Urinary bladder (tissue), 4 donors: ENCODE results near the gene OR5AN1. TPM values are rescaled to one million over a fixed set of nuclear protein-coding genes. Genes with fewer than 3 reads are reported as not detected.

Experiments
- DNase-seq: peaks from one replicate; pipeline ENCODE4 v3.0.0-alpha.2; 2015; ENCODE audit errors: extremely low spot score
- H3K27ac ChIP-seq: one replicate; pipeline ENCODE4 v1.5.1; 2013; ENCODE audit warnings: low read depth, mild to moderate bottlenecking, moderate library complexity
- H3K36me3 ChIP-seq: one replicate; pipeline ENCODE4 v1.6.1; 2013; ENCODE audit warnings: mild to moderate bottlenecking, moderate library complexity; ENCODE audit not compliant: insufficient read depth
- H3K4me1 ChIP-seq: one replicate; pipeline ENCODE4 v1.6.1; 2013; ENCODE audit warnings: mild to moderate bottlenecking, moderate library complexity; ENCODE audit not compliant: insufficient read depth
- H3K4me3 ChIP-seq: one replicate; pipeline ENCODE4 v1.5.1; 2013; ENCODE audit warnings: low read depth, low read length
- WGBS: extraction: QIAGEN DNeasy Blood & Tissue Kit; methylation state at CpG from one replicate; pipeline ENCODE4 v1.1.7; 2013; 5-methylcytosine and 5-hydroxymethylcytosine counted together
- polyA plus RNA-seq: library from polyadenylated mRNA; stranded (reverse); fragments of 200-250 nt; gene quantifications from one replicate; pipeline ENCODE4 v1.2.3, GENCODE V29; 2013
- total RNA-seq: library from RNA; depleted of rRNA; stranded (reverse); fragments of >200 nt; gene quantifications from one replicate; pipeline ENCODE4 v1.2.3, GENCODE V29; 2014
- donor health status: healthy with polysubstance abuse.
- donor health status: healthy.

The OR5AN1 gene
- total and polyA plus RNA-seq, 2 donors: not detected

DNA sequence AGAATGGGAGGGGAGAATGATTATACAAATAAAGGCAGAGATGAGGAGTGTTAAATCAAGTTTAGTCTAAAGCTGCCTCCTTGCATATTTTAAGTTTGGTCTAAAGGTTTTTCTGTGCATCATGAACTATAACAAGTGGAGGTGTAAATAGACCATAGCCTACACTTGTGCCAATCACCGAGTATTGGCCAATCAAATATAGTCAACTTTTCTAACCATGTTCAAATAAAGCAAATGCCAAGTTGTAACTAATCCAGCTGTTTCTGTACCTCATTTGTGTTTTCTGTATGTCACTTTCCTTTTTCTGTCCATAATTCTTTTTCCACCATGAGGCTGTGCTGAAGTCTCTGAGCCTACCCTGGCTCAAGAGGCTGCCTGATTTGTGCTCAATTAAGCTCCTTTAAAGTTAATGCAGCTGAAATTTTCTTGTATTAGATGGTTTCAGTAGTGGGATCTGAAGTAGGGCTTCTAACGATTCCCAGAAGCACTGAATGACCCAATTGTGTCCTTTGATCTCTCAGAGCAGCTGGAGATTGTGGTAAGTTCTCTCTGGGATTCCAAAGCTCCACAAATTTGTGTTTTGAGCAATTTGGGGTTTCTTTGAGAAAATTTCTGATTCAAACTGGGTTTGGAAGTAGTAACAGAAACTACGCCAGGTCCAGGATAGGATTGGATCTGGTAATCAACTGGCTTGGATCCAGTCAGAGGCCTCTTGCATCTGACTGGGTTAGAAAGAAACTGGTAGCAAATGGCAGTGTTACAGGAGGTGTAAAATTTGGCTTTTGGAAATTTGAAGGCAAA, 42.0 kb downstream of the OR5AN1 start:
- no peak overlapping the region for H3K27ac ChIP-seq
- 73% methylated on average over 3 of the region's 3 CpGs for WGBS

DNA sequence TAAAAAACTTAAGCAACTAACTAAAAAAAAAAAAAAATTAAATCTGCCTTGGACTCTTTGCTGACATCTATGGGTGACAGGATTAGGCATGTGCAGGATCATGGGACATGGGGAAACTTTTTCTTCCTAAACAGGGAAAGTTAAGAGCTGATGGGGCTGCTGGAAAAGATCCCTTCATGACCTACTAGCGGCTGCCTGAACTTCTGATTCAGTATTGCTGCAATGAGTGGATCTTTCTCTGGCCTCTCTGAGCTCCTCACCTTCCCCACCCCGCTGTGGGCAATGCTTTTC, 42.5 kb downstream of the OR5AN1 start:
- 58% methylated on average over 2 of the region's 2 CpGs for WGBS
- no peak for DNase-seq
- Histone ChIP-seq H3K27ac (no peak overlapping the region), H3K4me3 (no peak overlapping the region), H3K4me1 (no peaks in the 10 kb centered on the region), H3K36me3 (no peaks in the 10 kb centered on the region)

More for the DNA sequence above, 42.0 kb downstream of the OR5AN1 start:
- Histone ChIP-seq H3K36me3 (no peaks in the 10 kb centered on the region), H3K4me1 (no peaks in the 10 kb centered on the region), H3K4me3 (no peak overlapping the region)
- no peak for DNase-seq

DNA sequence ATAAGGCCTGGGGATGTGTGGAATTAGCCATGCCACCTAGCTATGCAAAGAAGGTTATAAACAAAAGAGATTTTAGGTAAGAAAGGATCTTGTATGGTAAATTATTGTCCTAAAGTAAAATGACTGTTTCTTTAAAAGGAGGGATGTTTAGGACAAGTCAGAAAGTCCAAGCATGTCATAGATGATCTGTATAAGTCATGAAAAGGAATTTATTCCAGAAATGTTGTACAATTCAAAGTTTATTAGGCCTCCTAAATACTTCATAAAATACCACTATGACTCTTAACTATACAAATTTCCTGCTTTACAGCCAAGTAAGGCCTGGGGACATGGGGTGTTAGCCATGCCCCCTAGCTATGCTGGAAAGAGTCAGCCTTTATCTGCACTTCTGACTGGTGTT, 44.9 kb downstream of the OR5AN1 start:
- Histone ChIP-seq H3K27ac (no peak overlapping the region), H3K36me3 (no peaks in the 10 kb centered on the region), H3K4me1 (no peaks in the 10 kb centered on the region), H3K4me3 (no peak overlapping the region)
- DNase-seq: no peak

DNA sequence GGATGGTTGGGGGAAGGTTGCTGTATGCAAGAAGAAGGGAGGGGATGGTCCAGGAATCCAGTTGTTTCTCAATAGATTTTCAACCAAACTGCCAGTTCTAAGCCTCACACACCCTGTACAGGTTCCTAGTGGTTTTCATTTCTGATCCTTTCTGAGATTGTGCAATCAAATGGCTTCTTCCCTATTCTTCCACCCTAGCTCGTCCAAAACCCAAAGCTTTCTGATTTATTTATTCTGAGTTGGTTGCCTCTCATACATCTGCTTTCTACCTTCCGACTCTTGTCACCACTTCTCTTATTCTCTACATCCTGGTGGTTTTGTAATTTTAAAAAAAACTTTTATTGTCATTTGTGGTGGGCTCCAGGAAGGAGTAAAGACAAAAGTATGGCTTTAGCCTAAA, 55.0 kb downstream of the OR5AN1 start:
- no peak overlapping the region for H3K4me3 ChIP-seq
- no peaks in the 10 kb centered on the region for H3K4me1 ChIP-seq
- H3K27ac ChIP-seq: no peak overlapping the region
- DNase-seq: no peak
- 62% methylated on average over 2 of the region's 2 CpGs for WGBS
- no peaks in the 10 kb centered on the region for H3K36me3 ChIP-seq

DNA sequence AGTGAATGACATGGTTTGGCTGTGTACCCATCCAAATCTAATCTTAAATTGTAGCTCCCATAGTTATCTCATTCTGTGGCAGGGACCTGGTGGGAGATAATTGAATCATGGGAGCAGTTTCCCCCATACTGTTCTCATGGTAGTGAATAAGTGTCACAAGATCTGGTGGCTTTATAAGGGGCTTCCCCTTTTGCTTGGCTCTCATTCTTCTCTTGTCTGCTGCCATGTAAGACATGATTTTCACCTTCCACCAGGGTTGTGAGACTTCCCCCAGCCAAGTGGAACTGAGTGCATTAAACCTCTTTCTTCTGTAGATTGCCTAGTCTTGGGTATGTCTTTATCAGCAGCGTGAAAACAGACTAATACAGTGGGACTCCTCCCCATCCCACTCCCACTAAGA, 56.4 kb downstream of the OR5AN1 start:
- DNase-seq: no peak
- Histone ChIP-seq H3K27ac (no peak overlapping the region), H3K4me3 (no peak overlapping the region), H3K36me3 (no peaks in the 10 kb centered on the region), H3K4me1 (no peaks in the 10 kb centered on the region)
- 75% methylated on average over 1 of the region's 1 CpG for WGBS

DNA sequence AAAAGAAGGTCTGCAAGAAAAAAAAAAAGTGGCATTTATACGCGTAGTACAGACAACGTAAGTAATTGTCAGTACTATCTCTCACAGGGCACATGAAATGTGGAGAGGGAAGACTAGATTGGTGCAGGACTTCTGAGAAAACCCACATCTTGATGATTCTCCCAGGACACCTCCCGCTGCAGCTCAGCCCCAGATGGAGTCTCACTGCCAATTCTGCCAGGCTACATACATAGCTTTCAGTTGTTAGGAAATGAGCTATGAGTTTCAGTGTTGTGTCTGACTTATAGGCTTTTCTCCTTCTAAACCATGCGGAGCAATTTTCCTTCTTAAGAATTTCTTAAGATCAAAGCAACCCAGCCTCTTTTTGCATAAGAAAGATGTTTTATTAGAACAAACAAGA, 57.9 kb downstream of the OR5AN1 start:
- Histone ChIP-seq H3K4me3 (no peak overlapping the region), H3K36me3 (no peaks in the 10 kb centered on the region), H3K4me1 (no peaks in the 10 kb centered on the region), H3K27ac (no peak overlapping the region)
- DNase-seq: no peak
- WGBS: 86% methylated on average over 5 of the region's 5 CpGs

DNA sequence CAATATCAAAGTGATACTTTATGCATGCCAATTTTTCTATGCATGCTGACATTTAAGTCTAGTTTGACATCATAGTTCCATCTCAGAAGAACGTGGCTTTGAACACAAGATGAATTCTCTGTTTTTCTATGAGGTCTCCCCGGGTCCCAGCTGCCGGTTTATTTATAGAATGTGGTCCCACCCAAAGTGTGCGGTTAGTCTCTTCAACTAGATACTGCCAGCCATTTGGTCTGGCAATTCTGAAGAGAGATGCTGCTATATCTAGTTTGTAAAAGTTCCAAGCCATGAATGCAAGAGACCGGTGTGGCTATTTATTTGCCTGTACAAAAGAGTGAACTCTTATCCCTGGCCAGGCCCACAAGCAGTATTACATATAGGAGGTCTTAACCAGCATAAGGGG, 58.3 kb downstream of the OR5AN1 start:
- 56% methylated on average over 5 of the region's 5 CpGs for whole genome bisulfite sequencing
- no peaks in the 10 kb centered on the region for H3K36me3 ChIP-seq
- no peak overlapping the region for H3K4me3 ChIP-seq
- H3K27ac ChIP-seq: no peak overlapping the region
- DNase-seq: no peak
- no peaks in the 10 kb centered on the region for H3K4me1 ChIP-seq

DNA sequence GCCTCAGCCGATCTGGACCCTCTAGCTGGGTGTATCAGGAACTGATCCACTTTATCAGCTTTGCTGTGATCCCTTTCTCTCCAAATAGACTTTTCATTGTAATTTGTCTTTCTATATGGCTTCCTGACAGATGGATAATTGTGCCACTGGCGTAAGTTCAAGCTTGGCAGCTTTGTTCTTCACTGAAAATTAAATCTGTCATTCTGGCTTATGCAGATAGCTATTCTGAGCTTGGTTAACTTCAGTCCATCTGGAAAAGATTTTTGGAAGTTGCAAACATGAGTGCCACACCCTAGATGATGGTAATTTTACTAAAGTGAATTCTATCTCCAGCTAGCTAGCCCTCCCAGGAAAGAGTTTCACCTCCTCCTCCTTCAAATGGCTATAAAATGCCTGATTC, 59.5 kb downstream of the OR5AN1 start:
- DNase-seq: no peak
- Histone ChIP-seq H3K4me3 (no peak overlapping the region), H3K4me1 (no peaks in the 10 kb centered on the region), H3K27ac (no peak overlapping the region), H3K36me3 (no peaks in the 10 kb centered on the region)
- whole genome bisulfite sequencing: 64% methylated on average over 2 of the region's 2 CpGs

Other genes starting within 250 kb of the OR5AN1 start
- 93.6 TPM for gene FAM111A, start 216.0 kb upstream of the OR5AN1 start, total RNA-seq
- gene FAM111A, start 216.0 kb upstream of the OR5AN1 start, polyA plus RNA-seq: 12.4 TPM
- gene DTX4, start 186.8 kb upstream of the OR5AN1 start, total RNA-seq: 24.0 TPM
- 14.8 TPM for gene DTX4, start 186.8 kb upstream of the OR5AN1 start, polyA plus RNA-seq
- 13.7 TPM for gene MPEG1, start 146.0 kb upstream of the OR5AN1 start, total RNA-seq
- 12.8 TPM for gene MPEG1, start 146.0 kb upstream of the OR5AN1 start, polyA plus RNA-seq
- gene OR5A2, start 67.5 kb downstream of the OR5AN1 start, total RNA-seq: not detected
- not detected for gene OR5A2, start 67.5 kb downstream of the OR5AN1 start, polyA plus RNA-seq
- not detected for gene OR5A1, start 77.6 kb downstream of the OR5AN1 start, total RNA-seq
- not detected for gene OR5A1, start 77.6 kb downstream of the OR5AN1 start, polyA plus RNA-seq
- not detected for gene OR4D6, start 98.1 kb downstream of the OR5AN1 start, total RNA-seq
- not detected for gene OR4D6, start 98.1 kb downstream of the OR5AN1 start, polyA plus RNA-seq
- not detected for gene OR4D10, start 114.4 kb downstream of the OR5AN1 start, total RNA-seq
- gene OR4D10, start 114.4 kb downstream of the OR5AN1 start, polyA plus RNA-seq: not detected
- gene OR4D11, start 144.7 kb downstream of the OR5AN1 start, total RNA-seq: not detected
- gene OR4D11, start 144.7 kb downstream of the OR5AN1 start, polyA plus RNA-seq: not detected
- not detected for gene OR4D9, start 152.6 kb downstream of the OR5AN1 start, total RNA-seq
- gene OR4D9, start 152.6 kb downstream of the OR5AN1 start, polyA plus RNA-seq: not detected